Stimulated activated naive CD8-positive, alpha-beta T cell treated with anti-CD3 and anti-CD28 coated beads, Interleukin-15, Interleukin-2, amounts not matched to agents 100 U/mL and 50 U/mL, for 24 hours (primary cell): ENCODE data around the gene TNNT1.
"Not testable (repeated sequence)": the region's sequence is repeated elsewhere in the genome, so short reads cannot be mapped to it uniquely, and the experiment has no call there.

Experiments
- ATAC-seq: fragments of 150-1000 bp; cut with Tn5 transposase; one replicate; pipeline ENCODE4 v1.10.0; 2021
- DNase-seq: peaks from one replicate; pipeline ENCODE4 v3.0.0; 2021

The TNNT1 gene

GRCh38 chr19:55149078-55150003, at the start of gene TNNT1:
Gene TNNT1, minus strand, starts transcription at chr19:55149206. Its CDS starts 2,049 bp downstream, at chr19:55147157.
- ATAC-seq (no peak), DNase-seq (no peak)

GRCh38 chr19:55198651-55199050, 49.6 kb upstream of the TNNT1 start:
- ATAC-seq (no peak), DNase-seq (no peak)

GRCh38 chr19:55197528-55197927, 48.5 kb upstream of the TNNT1 start:
- ATAC-seq (no peak), DNase-seq (no peak)

- DNase-seq (no peak), ATAC-seq (no peak)
Measured at GRCh38 chr19:55196803-55197202, 47.8 kb upstream of the TNNT1 start.

- ATAC-seq (no peak), DNase-seq (no peak)
Measured at GRCh38 chr19:55193481-55193880, 44.5 kb upstream of the TNNT1 start.

GRCh38 chr19:55189403-55189835, 40.4 kb upstream of the TNNT1 start:
- ATAC-seq (no peak), DNase-seq (no peak)

GRCh38 chr19:55188625-55189024, 39.6 kb upstream of the TNNT1 start:
- ATAC-seq = no peak
- no peak for DNase-seq

GRCh38 chr19:55186080-55186479, 37.1 kb upstream of the TNNT1 start:
- ATAC-seq = no peak
- no peak for DNase-seq

GRCh38 chr19:55181740-55182139, 32.7 kb upstream of the TNNT1 start:
- ATAC-seq = no peak
- no peak for DNase-seq

GRCh38 chr19:55179606-55180484, 30.8 kb upstream of the TNNT1 start, which contains the start of gene SYT5:
Gene SYT5, minus strand, starts transcription at chr19:55180289. Its CDS starts 1,248 bp downstream, at chr19:55179041.
- ATAC-seq = peak; percentile 33
- DNase-seq = peak; percentile 78

GRCh38 chr19:55178781-55179599, 30.0 kb upstream of the TNNT1 start:
- DNase-seq (peak; percentile 93), ATAC-seq (peak; percentile 86)

- no peak for DNase-seq
- ATAC-seq = no peak
Measured at GRCh38 chr19:55176076-55176475, 27.1 kb upstream of the TNNT1 start.

GRCh38 chr19:55175117-55175867, 26.3 kb upstream of the TNNT1 start:
- no peak for DNase-seq
- ATAC-seq = no peak

- ATAC-seq = no peak
- DNase-seq = no peak
Measured at GRCh38 chr19:55174425-55175116, 25.6 kb upstream of the TNNT1 start.

GRCh38 chr19:55173714-55174409, 24.9 kb upstream of the TNNT1 start:
- peak; percentile 66 for DNase-seq
- peak; percentile 58 for ATAC-seq

- DNase-seq (no peak), ATAC-seq (no peak)
Measured at GRCh38 chr19:55173186-55173713, 24.2 kb upstream of the TNNT1 start.

- DNase-seq (no peak), ATAC-seq (no peak)
Measured at GRCh38 chr19:55172741-55173140, 23.7 kb upstream of the TNNT1 start.

GRCh38 chr19:55172318-55172717, 23.3 kb upstream of the TNNT1 start:
- not testable (repeated sequence) for ATAC-seq, DNase-seq

GRCh38 chr19:55171440-55171839, 22.4 kb upstream of the TNNT1 start:
- DNase-seq (no peak), ATAC-seq (no peak)

- ATAC-seq (no peak), DNase-seq (no peak)
Measured at GRCh38 chr19:55169136-55169535, 20.1 kb upstream of the TNNT1 start.
